Suprapubic skin (tissue), 4 donors: ENCODE measurements around the gene COX4I1. TPM values are rescaled to one million over a fixed set of nuclear protein-coding genes. Genes with fewer than 3 reads are reported as not detected.
"Not testable (repeated sequence)": the region's sequence is repeated elsewhere in the genome, so short reads cannot be mapped to it uniquely, and the experiment has no call there.

Source experiments
- DNase-seq, 2 donors: peaks; one replicate each; pipeline ENCODE4 v3.0.0-alpha.2; 2019; ENCODE audit warnings: low spot score in 2 of 2
- H3K27ac ChIP-seq: fragments of 200-600 bp; sonication (generic); one replicate; pipeline ENCODE4 v1.5.1; 2019
- H3K27me3 ChIP-seq: fragments of 200-600 bp; sonication (generic); one replicate; pipeline ENCODE4 v1.5.1; 2019
- H3K36me3 ChIP-seq: fragments of 200-600 bp; sonication (generic); one replicate; pipeline ENCODE4 v1.5.1; 2019
- H3K4me1 ChIP-seq: fragments of 200-600 bp; sonication (generic); one replicate; pipeline ENCODE4 v1.5.1; 2019
- H3K4me3 ChIP-seq: fragments of 200-600 bp; sonication (generic); one replicate; pipeline ENCODE4 v1.5.1; 2019; ENCODE audit warnings: mild to moderate bottlenecking
- H3K9me3 ChIP-seq: fragments of 200-600 bp; sonication (generic); one replicate; pipeline ENCODE4 v1.5.1; 2019
- CTCF ChIP-seq, 2 donors: fragments of 200-600 bp in 1 of 2; fragments of 450-650 bp in 1 of 2; sonication (generic) in 1 of 2; IDR thresholded peaks; one replicate each; pipeline ENCODE4 v1.5.1; 2016 to 2019; ENCODE audit warnings: antibody characterized with exemption in 2 of 2, mild to moderate bottlenecking in 1 of 2, moderate library complexity in 1 of 2
- EP300 ChIP-seq: sonication (generic); formaldehyde crosslinking; IDR thresholded peaks from one replicate; pipeline ENCODE4 v1.6.1; 2017; ENCODE audit warnings: antibody characterized with exemption
- POLR2A ChIP-seq, 2 donors: fragments of 450-650 bp; IDR thresholded peaks; one replicate each; pipeline ENCODE4 v1.6.1; 2017; ENCODE audit warnings: antibody characterized with exemption in 2 of 2, mild to moderate bottlenecking in 2 of 2, moderate library complexity in 2 of 2
- POLR2AphosphoS5 ChIP-seq, 3 donors: sonication (generic); formaldehyde crosslinking; IDR thresholded peaks; one replicate each; pipeline ENCODE4 v1.6.1; 2017; ENCODE audit warnings: antibody characterized with exemption in 3 of 3
- WGBS: methylation state at CpG from one replicate; pipeline ENCODE4 v1.1.5; 2018; 5-methylcytosine and 5-hydroxymethylcytosine counted together
- total RNA-seq, 4 donors: library from RNA; depleted of rRNA; stranded (reverse); fragments of >200 nt; gene quantifications; one replicate each; pipeline ENCODE4 v1.1.0, GENCODE V29; 2016

Gene COX4I1
- total RNA-seq, 4 donors from 2014 or later, result 369 to 505 (median 459) TPM

GRCh38 chr16:85806539-85806938 lies 7.0 kb downstream of the COX4I1 start:
- H3K4me1 ChIP-seq, result no peaks in the 10 kb centered on the region
- no peak overlapping the region for H3K27ac ChIP-seq
- peaks cover 58% of the 10 kb centered on the region for H3K36me3 ChIP-seq
- H3K27me3 ChIP-seq, result peaks cover 8% of the 10 kb centered on the region
- 93% methylated on average over 11 of the region's 11 CpGs for WGBS
- DNase-seq, result no peak
- TF ChIP-seq CTCF (IDR thresholded peaks at IDR 0.05) (no peak), POLR2AphosphoS5 (IDR thresholded peaks at IDR 0.05) (no peak), POLR2A (IDR thresholded peaks at IDR 0.05) (no peak), EP300 (no peak)
- H3K4me3 ChIP-seq, result no peak overlapping the region
- no peaks in the 10 kb centered on the region for H3K9me3 ChIP-seq

DNA sequence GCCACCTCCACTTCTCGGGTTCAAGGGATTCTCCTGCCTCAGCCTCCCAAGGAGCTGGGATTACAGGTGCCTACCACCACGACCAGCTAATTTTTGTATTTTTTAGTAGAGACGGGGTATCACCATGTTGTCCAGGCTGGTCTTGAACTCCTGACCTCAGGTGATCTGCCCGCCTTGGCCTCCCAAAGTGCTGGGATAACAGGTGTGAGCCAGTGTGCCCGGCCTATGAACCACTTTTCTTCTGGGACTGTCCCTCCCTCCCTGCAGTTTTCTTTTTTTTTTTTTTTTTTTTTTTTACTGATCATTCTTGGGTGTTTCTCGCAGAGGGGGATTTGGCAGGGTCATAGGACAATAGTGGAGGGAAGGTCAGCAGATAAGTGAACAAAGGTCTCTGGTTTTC lies 7.8 kb downstream of the COX4I1 start:
- not testable (repeated sequence) for H3K4me1 ChIP-seq, H3K4me3 ChIP-seq, H3K9me3 ChIP-seq, H3K27ac ChIP-seq
- peaks cover 15% of the 10 kb centered on the region for H3K27me3 ChIP-seq
- DNase-seq, result peak in 1 of 2 donors; percentile 24
- WGBS, result 94% methylated on average over 5 of the region's 6 CpGs
- H3K36me3 ChIP-seq, result peaks cover 50% of the 10 kb centered on the region

- DNase-seq, H3K9me3 ChIP-seq, H3K4me3 ChIP-seq, H3K4me1 ChIP-seq, H3K27ac ChIP-seq: not testable (repeated sequence)
- WGBS, result 80% methylated on average over 1 of the region's 27 CpGs
- peaks cover 19% of the 10 kb centered on the region for H3K27me3 ChIP-seq
- H3K36me3 ChIP-seq, result peaks cover 42% of the 10 kb centered on the region
These were observed 8.6 kb downstream of the COX4I1 start for GRCh38 chr16:85808104-85808503.

DNA sequence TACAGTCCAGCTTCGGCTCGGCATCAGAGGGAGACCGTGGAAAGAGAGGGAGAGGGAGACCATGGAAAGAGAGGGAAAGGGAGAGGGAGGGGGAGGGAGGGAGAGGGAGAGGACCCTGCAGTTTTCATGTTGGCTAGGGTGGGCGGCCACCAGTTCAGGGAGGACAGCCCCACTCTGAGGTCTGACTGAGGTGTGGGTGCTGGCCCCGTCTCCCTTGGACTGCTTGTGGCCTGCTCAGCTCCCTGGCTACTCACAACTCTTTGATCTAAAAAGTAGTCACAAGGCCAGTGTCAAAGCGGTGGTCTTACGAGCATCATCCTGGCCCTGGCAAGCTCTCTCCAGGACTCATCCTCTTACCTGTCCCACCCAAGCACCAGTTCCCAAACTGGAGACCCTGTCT lies 9.4 kb downstream of the COX4I1 start:
- WGBS, result 97% methylated on average over 7 of the region's 7 CpGs
- no peak for DNase-seq

DNA sequence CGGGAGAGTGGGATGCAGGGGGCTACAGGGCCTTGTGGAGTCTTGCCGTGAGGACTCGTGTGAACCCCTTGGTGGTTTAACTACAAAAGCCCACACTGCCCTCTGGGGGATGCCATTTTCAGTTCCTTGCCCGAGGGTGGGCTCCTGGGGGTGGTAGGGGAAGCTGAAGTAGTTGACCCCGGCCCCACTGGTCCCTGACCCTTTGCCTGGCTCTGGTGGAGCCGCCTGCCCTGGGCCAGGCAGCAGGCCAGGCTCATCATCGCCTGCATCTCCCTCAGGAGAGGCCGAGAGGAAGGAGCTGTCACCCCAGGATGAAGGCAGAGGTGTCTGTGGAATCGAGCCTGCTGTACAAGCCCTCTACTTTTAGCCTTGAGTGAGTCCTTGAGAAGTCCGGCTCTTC lies 10.2 kb downstream of the COX4I1 start:
- no peak for DNase-seq
- Histone ChIP-seq H3K9me3 (no peaks in the 10 kb centered on the region), H3K36me3 (peaks cover 27% of the 10 kb centered on the region), H3K4me1 (no peaks in the 10 kb centered on the region), H3K4me3 (no peak overlapping the region), H3K27ac (no peak overlapping the region), H3K27me3 (peaks cover 25% of the 10 kb centered on the region)
- TF ChIP-seq POLR2A (IDR thresholded peaks at IDR 0.05), result no peak
- TF ChIP-seq CTCF (IDR thresholded peaks at IDR 0.05), result no peak
- TF ChIP-seq POLR2AphosphoS5 (IDR thresholded peaks at IDR 0.05), result no peak
- no peak for TF ChIP-seq EP300
- WGBS, result 73% methylated on average over 9 of the region's 10 CpGs

More for the DNA sequence above, 9.4 kb downstream of the COX4I1 start:
- H3K27ac ChIP-seq, result no peak overlapping the region
- peaks cover 34% of the 10 kb centered on the region for H3K36me3 ChIP-seq
- peaks cover 25% of the 10 kb centered on the region for H3K27me3 ChIP-seq
- TF ChIP-seq CTCF (IDR thresholded peaks at IDR 0.05) (no peak), POLR2AphosphoS5 (IDR thresholded peaks at IDR 0.05) (no peak), EP300 (no peak), POLR2A (IDR thresholded peaks at IDR 0.05) (no peak)
- no peaks in the 10 kb centered on the region for H3K4me1 ChIP-seq
- no peaks in the 10 kb centered on the region for H3K9me3 ChIP-seq
- no peak overlapping the region for H3K4me3 ChIP-seq

GRCh38 chr16:85810097-85810741 lies 10.7 kb downstream of the COX4I1 start:
- no peak overlapping the region for H3K4me3 ChIP-seq
- peaks cover 29% of the 10 kb centered on the region for H3K27me3 ChIP-seq
- H3K9me3 ChIP-seq, result no peaks in the 10 kb centered on the region
- H3K4me1 ChIP-seq, result no peaks in the 10 kb centered on the region
- WGBS, result 85% methylated on average over 13 of the region's 13 CpGs
- DNase-seq, result no peak
- H3K36me3 ChIP-seq, result peaks cover 21% of the 10 kb centered on the region
- no peak for TF ChIP-seq EP300
- TF ChIP-seq CTCF (IDR thresholded peaks at IDR 0.05), result no peak
- no peak for TF ChIP-seq POLR2AphosphoS5 (IDR thresholded peaks at IDR 0.05)
- no peak for TF ChIP-seq POLR2A (IDR thresholded peaks at IDR 0.05)
- H3K27ac ChIP-seq, result no peak overlapping the region
